Small intestine (tissue), 7 donors: Measurements from ENCODE around the gene CMIP. TPM values are rescaled to one million over a fixed set of nuclear protein-coding genes. Genes with fewer than 3 reads are reported as not detected.
A peak's percentile ranks its signal among the peaks of the same experiment; 100 is the strongest.
"Not testable (repeated sequence)": the region's sequence is repeated elsewhere in the genome, so short reads cannot be mapped to it uniquely, and the experiment has no call there.

Experiments
- DNase-seq, 2 donors: peaks; one replicate each; pipeline versions ENCODE4 v3.0.0 to v3.0.0-alpha.2; 2013
- FAIRE-seq: peaks from 2 replicates; lab custom pipeline; 2012; peaks lifted over from hg19 to GRCh38; lab: Jason Lieb, UNC
- H3K27ac ChIP-seq, 3 donors: one replicate each; pipeline ENCODE4 v1.5.1; 2013; ENCODE audit warnings: low read length in 2 of 3, mild to moderate bottlenecking in 2 of 3, control low read depth in 1 of 3, inconsistent platforms in 1 of 3, low read depth in 1 of 3, moderate library complexity in 1 of 3
- H3K27me3 ChIP-seq, 3 donors: one replicate each; pipeline ENCODE4 v1.6.1; 2013; ENCODE audit warnings: low read length in 3 of 3, inconsistent platforms in 1 of 3; ENCODE audit not compliant: control insufficient read depth in 3 of 3, insufficient read depth in 3 of 3
- H3K36me3 ChIP-seq, 3 donors: one replicate each; pipeline ENCODE4 v1.6.1; 2013; ENCODE audit warnings: low read length in 3 of 3, inconsistent platforms in 1 of 3, low read depth in 1 of 3, mild to moderate bottlenecking in 1 of 3, moderate library complexity in 1 of 3; ENCODE audit not compliant: control insufficient read depth in 3 of 3, insufficient read depth in 2 of 3
- H3K4me1 ChIP-seq, 3 donors: one replicate each; pipeline ENCODE4 v1.6.1; 2013; ENCODE audit warnings: low read length in 2 of 3, inconsistent platforms in 1 of 3, low read depth in 1 of 3, mild to moderate bottlenecking in 1 of 3, moderate library complexity in 1 of 3; ENCODE audit not compliant: control insufficient read depth in 3 of 3, insufficient read depth in 2 of 3
- H3K4me3 ChIP-seq, 3 donors: one replicate each; pipeline ENCODE4 v1.5.1; 2013; ENCODE audit warnings: low read length in 3 of 3, control low read depth in 1 of 3, inconsistent platforms in 1 of 3, low read depth in 1 of 3, mild to moderate bottlenecking in 1 of 3, moderate library complexity in 1 of 3
- H3K9me3 ChIP-seq, 2 donors: one replicate each; pipeline ENCODE4 v1.6.1; 2013; ENCODE audit warnings: low read depth in 1 of 2, low read length in 1 of 2; ENCODE audit not compliant: control insufficient read depth in 2 of 2, insufficient read depth in 1 of 2
- WGBS, 3 donors: extraction: QIAGEN DNeasy Blood & Tissue Kit; methylation state at CpG; one replicate each; pipeline ENCODE4 v1.1.7; 2013; 5-methylcytosine and 5-hydroxymethylcytosine counted together
- polyA plus RNA-seq, 4 donors: library from polyadenylated mRNA; stranded (reverse) in 3 of 4; unstranded in 1 of 4; fragments of 200-250 nt in 3 of 4; fragments of 120-200 nt in 1 of 4; gene quantifications; one replicate each; pipeline versions ENCODE4 v1.2.1 to v1.2.3, GENCODE V29; 2013
- donor health status: healthy with polysubstance abuse.
- donor health status: control.
- donor health status: control.
- donor health status: Bipolar disorder and iron deficiency.
- donor health status: healthy.

The CMIP gene
- polyA plus RNA-seq, 4 donors = 43.8 to 74.7 (median 55.7) TPM

DNA sequence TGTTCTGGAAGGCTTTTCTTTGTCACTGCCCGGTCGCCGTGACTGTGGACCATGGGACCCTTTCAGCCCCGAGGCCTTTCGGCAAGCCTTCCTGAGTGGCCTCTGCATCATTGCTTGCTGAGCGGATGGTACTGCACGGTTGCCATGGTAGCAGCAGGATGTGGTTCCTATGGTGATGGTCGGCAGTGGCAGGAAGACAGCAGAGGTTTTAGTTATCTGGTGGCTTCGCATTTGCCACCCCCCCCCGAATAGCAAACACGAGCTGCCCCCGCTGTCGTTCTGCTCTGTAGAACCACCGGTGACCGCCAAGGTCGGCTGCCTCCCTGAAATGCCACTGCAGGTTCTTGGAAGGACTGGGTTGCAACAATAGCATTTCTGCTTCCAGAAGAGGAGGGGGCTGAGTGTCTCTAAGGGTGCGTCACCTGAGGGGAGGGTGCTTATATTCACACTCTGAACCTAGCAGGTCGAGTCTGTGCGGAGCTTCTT, 76.6 kb downstream of the CMIP start:
- FAIRE-seq (no peak), DNase-seq (peak in 1 of 2 donors; percentile 63)
- Histone ChIP-seq H3K36me3 (peaks cover 0 to 53% (median 3%) of the 10 kb centered on the region in 3 donors), H3K4me3 (no peak overlapping the region), H3K9me3 (peaks cover 0 to 4% of the 10 kb centered on the region in 2 donors), H3K27ac (peak overlapping the region in 2 of 3 donors; percentile 28 to 44), H3K4me1 (peaks cover 0 to 9% (median 0%) of the 10 kb centered on the region in 3 donors), H3K27me3 (no peaks in the 10 kb centered on the region)
- WGBS, 3 donors = 72 to 83% (median 73%) methylated on average over 19 of the region's 19 CpGs

- FAIRE-seq (no peak), DNase-seq (peak in 1 of 2 donors; percentile 48)
- H3K9me3 ChIP-seq = no peaks in the 10 kb centered on the region
- peaks cover 0 to 50% (median 3%) of the 10 kb centered on the region in 3 donors for H3K36me3 ChIP-seq
- peaks cover 6 to 14% (median 8%) of the 10 kb centered on the region in 3 donors for H3K4me1 ChIP-seq
- H3K4me3 ChIP-seq = no peak overlapping the region
- H3K27me3 ChIP-seq = no peaks in the 10 kb centered on the region
- WGBS, 3 donors = 64 to 69% (median 66%) methylated on average over 8 of the region's 8 CpGs
- H3K27ac ChIP-seq = peak overlapping the region in 2 of 3 donors; percentile 61 to 80
Observed at GRCh38 chr16:81522108-81522701, 77.6 kb downstream of the CMIP start.

DNA sequence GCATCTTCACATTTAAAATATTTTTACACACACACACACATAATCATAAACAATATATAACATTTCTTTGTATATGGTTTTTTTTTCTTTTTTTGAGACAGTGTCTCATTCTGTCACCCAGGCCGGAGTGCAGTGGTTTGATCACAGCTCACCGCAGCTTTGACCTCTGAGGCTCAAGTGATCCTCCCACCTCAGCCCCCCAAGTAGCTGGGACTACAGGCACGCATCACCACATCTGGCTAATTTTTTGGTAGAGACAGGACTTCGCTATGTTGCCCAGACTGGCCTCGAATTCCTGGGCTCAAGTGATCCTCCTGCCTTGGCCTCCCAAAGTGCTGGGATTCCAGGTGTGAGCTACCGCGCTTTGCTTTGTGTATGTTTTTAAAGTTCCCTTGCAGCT, 78.2 kb downstream of the CMIP start:
- DNase-seq, FAIRE-seq, H3K4me3 ChIP-seq, H3K27me3 ChIP-seq, H3K9me3 ChIP-seq: not testable (repeated sequence)
- Histone ChIP-seq H3K27ac (peak overlapping the region in 2 of 3 donors; percentile 23 to 67), H3K36me3 (peaks cover 0 to 46% (median 0%) of the 10 kb centered on the region in 3 donors), H3K4me1 (peaks cover 8 to 16% (median 9%) of the 10 kb centered on the region in 3 donors)
- WGBS, 3 donors = 86 to 99% (median 92%) methylated on average over 7 of the region's 7 CpGs

DNA sequence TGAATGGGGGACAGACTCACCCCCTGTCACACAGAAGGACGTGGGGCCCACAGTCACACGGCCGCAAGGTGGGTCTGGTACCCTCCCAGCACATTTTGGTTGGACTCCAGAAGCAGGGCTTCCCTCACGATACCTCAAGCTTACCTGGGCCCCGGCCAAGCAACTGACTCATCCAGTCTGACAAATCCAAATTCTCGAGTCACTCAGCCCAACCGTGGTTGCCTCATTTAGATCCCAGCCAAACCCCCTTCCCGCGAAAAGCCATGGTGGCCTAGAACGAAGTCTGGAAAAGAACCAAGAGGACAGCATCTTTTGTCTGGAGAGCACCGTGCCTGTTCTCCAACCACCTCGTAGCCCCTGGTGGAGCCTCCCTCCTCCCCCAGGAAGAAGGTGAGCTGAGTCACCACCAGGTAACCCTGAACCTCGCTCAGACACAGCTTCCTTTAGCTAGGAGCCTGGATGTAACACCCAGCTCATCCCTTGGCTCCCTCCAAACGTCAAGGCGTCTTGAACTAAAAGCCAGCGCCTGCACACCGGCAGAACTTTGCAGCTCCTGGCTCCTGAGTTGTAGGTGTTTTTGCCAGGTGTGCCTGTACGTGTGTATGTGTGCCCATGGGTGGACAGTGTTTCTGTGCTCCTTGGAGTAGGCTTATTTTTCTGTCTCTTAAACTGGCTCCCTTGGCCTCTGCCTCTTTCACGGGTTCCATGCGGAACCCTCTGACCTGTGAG, 78.9 kb downstream of the CMIP start:
- H3K27ac ChIP-seq = peak overlapping the region in 2 of 3 donors; percentile 41 to 67
- H3K9me3 ChIP-seq = peaks cover 0 to 5% of the 10 kb centered on the region in 2 donors
- no peak for FAIRE-seq
- 66 to 77% (median 67%) methylated on average over 20 of the region's 20 CpGs for WGBS, 3 donors
- no peaks in the 10 kb centered on the region for H3K27me3 ChIP-seq
- H3K4me3 ChIP-seq = no peak overlapping the region
- no peak for DNase-seq
- peaks cover 0 to 42% (median 0%) of the 10 kb centered on the region in 3 donors for H3K36me3 ChIP-seq
- peaks cover 8 to 16% (median 9%) of the 10 kb centered on the region in 3 donors for H3K4me1 ChIP-seq

DNA sequence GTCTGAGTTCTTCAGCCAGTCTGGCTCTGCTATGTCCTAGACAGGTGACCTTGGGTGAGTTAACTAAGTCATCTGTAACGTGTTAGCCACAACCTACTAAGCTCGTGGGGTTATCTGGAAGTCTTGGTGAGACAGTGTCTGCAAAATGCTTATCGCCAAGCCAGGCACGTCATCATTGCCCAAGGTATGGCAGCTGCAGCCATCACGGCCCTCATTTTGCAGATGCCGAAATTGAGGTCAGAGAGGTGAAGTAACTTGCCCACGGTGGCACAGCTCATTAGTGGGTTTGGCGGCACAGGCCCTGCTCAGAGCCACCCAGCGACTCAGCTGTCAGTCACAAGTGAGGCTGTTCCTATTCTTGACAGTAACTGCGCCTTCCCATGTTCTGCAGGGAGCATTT, 79.8 kb downstream of the CMIP start:
- FAIRE-seq (no peak), DNase-seq (no peak)
- WGBS, 3 donors = 80 to 87% (median 82%) methylated on average over 10 of the region's 10 CpGs
- H3K9me3 ChIP-seq = peaks cover 0 to 10% of the 10 kb centered on the region in 2 donors
- H3K36me3 ChIP-seq = peaks cover 0 to 45% (median 0%) of the 10 kb centered on the region in 3 donors
- H3K27me3 ChIP-seq = no peaks in the 10 kb centered on the region
- H3K27ac ChIP-seq = peak overlapping the region in 2 of 3 donors; percentile 41 to 67
- H3K4me3 ChIP-seq = no peak overlapping the region
- peaks cover 8 to 16% (median 12%) of the 10 kb centered on the region in 3 donors for H3K4me1 ChIP-seq

DNA sequence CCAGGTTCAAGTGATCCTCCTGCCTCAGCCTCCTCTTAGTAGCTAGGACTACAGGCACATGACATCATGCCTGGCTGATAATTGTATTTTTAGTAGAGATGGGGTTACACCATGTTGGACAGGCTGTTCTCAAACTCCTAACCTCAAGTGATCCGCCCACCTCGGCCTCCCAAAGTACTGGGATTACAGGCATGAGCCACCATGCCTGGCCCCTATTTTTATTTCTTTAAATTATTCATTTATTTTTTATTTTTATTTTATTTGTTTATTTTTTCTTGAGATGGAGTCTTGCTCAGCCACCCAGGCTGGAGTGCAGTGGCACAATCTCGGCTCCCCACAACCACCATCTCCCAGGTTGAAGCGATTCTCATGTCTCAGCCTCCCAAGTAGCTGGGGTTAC, 80.3 kb downstream of the CMIP start:
- DNase-seq, H3K27ac ChIP-seq, FAIRE-seq, H3K4me3 ChIP-seq, H3K27me3 ChIP-seq: not testable (repeated sequence)
- WGBS, 3 donors = 94 to 99% (median 99%) methylated on average over 4 of the region's 4 CpGs
- H3K9me3 ChIP-seq = peaks cover 0 to 15% of the 10 kb centered on the region in 2 donors
- H3K36me3 ChIP-seq = peaks cover 0 to 47% (median 0%) of the 10 kb centered on the region in 3 donors
- peaks cover 8 to 13% (median 12%) of the 10 kb centered on the region in 3 donors for H3K4me1 ChIP-seq

DNA sequence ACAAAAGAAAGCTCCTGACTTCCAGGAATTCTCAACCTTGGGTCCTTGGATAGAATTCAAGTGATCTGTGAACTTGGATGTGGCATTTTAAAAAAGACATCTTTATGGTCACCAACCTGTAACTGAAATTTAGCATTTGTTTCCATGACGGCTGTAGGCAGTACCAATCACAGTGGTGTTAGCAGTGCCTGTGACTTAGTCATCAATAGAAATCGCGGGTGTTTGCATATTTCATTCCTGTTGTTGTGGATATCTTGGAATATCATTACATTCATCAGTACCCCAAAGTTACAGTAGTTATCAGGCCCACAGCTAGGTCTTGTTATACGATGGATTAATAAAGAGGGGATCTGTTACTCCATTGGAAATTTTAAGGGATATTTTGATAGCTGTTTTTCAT, 81.6 kb downstream of the CMIP start:
- FAIRE-seq (no peak), DNase-seq (no peak)
- WGBS, 3 donors = 25 to 51% (median 39%) methylated on average over 4 of the region's 4 CpGs
- Histone ChIP-seq H3K4me3 (no peak overlapping the region), H3K4me1 (peaks cover 11 to 22% (median 15%) of the 10 kb centered on the region in 3 donors), H3K27me3 (no peaks in the 10 kb centered on the region), H3K9me3 (peaks cover 0 to 18% of the 10 kb centered on the region in 2 donors), H3K27ac (no peak overlapping the region), H3K36me3 (peaks cover 0 to 52% (median 0%) of the 10 kb centered on the region in 3 donors)

- peaks cover 0 to 52% (median 0%) of the 10 kb centered on the region in 3 donors for H3K36me3 ChIP-seq
- H3K4me3 ChIP-seq = no peak overlapping the region
- H3K27ac ChIP-seq = peak overlapping the region in 2 of 3 donors; percentile 44 to 57
- DNase-seq (peak in 1 of 2 donors; percentile 70), FAIRE-seq (no peak)
- WGBS, 3 donors = 13 to 30% (median 17%) methylated on average over 9 of the region's 9 CpGs
- H3K4me1 ChIP-seq = peaks cover 17 to 24% (median 22%) of the 10 kb centered on the region in 3 donors
- peaks cover 0 to 18% of the 10 kb centered on the region in 2 donors for H3K9me3 ChIP-seq
- H3K27me3 ChIP-seq = no peaks in the 10 kb centered on the region
Observed at GRCh38 chr16:81526935-81527334, 82.3 kb downstream of the CMIP start.
